ENCODE measurements around the gene AHNAK.

Gene AHNAK

DNA sequence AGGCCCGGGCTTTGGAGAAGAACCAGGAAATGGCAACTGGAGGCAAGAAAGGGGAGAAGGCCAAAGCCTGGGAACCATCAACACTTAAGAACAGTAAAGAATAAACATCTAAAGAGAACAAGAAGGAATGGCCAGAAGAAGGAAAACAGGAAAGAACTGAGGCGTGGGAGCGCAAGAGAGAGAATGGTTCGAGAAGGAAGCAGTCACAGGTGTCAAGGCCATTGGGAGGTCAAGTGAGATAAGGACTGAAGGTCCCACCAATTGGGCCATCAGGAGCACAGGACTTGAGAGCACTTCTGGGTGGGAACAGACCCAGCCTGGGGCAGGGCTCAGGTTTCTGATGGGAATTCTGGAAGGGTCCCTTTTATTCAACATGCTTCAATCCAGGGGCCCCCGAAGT is 128.5 kb downstream of the AHNAK start:
- H3K27ac ChIP-seq: no peak overlapping the region

DNA sequence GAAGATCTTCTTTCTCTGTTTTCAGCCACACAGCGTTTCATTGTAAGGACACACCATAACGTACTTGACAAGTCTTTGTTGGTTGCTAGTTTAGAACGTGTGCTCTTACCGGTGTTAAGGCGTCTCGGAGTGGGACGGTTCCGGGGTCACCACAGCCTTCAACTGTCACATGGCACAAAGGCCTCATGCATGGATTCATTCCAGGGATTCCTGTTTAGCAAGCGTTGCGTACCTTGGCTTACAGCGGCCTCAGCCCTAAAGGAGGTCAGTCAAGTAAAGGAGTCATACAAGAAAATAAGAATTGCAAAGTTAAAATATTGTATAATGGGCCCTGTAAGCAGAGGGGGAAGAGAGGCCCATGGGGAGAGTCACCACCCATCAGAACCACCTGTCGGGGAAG is 130.0 kb downstream of the AHNAK start:
- H3K27ac ChIP-seq: no peak overlapping the region
- DNase-seq (ENCODE audit: low read depth, low spot score): no peak

More for the DNA sequence above, 128.5 kb downstream of the AHNAK start:
- no peak for DNase-seq (ENCODE audit: low read depth, low spot score)

DNA sequence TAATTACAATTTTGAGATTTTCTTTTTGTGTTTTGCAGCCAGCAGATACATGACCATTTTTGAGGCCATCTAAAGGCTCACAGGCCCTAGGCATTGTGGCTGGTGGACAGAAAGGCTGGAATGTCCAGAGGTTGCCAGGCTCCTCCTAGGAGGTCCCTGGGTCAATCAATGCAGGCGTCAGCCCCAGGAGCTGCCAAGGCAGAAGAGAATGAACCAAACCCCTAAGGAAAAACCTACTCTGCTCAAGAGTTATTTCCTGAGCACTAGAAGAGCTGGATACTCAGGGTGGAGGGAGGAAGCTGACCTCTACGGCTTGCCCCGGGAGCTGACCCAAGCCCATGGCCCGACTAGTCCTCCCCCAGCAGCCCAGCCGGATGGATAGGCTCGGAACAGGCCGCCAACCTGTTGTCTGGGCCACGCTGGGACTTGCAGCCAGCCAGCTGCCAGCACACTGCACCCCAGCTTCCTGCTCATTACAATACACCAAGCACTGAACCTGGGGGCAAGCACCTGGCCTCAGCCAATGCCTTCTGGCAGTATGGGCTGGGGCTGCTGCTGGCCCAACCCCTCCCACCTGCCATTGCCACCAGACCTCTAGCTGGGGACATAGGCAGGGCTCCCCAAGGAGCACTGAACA is 133.4 kb downstream of the AHNAK start:
- no peak overlapping the region for H3K27ac ChIP-seq
- DNase-seq (ENCODE audit: low read depth, low spot score): no peak

- H3K27ac ChIP-seq: no peak overlapping the region
- no peak for DNase-seq (ENCODE audit: low read depth, low spot score)
Measured at GRCh38 chr11:62411524-62411923, 135.1 kb downstream of the AHNAK start.

GRCh38 chr11:62410972-62411371 is 135.6 kb downstream of the AHNAK start:
- no peak for DNase-seq (ENCODE audit: low read depth, low spot score)
- no peak overlapping the region for H3K27ac ChIP-seq

DNA sequence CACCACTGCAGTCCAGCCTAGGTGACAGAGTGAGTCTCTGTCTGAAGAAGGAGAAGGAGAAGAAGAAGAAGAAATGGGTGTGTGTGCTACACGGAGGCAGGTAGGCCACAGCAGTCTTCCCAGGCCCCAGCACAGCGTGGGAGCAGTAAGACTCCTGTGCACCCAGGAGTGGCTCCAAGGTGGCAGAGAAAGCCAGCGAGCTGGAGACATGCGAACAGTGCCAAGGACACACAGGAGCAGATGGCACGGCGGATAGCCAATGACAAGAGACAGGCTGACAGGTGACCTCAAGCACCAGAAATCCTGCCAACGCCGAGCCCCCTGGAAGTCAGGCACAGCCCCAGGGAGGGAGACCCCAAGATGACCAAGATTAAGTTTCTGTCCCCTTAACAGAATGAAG is 136.8 kb downstream of the AHNAK start:
- no peak for DNase-seq (ENCODE audit: low read depth, low spot score)
- H3K27ac ChIP-seq: no peak overlapping the region

GRCh38 chr11:62406034-62406433 is 140.6 kb downstream of the AHNAK start:
- H3K27ac ChIP-seq: no peak overlapping the region
- DNase-seq (ENCODE audit: low read depth, low spot score): no peak

DNA sequence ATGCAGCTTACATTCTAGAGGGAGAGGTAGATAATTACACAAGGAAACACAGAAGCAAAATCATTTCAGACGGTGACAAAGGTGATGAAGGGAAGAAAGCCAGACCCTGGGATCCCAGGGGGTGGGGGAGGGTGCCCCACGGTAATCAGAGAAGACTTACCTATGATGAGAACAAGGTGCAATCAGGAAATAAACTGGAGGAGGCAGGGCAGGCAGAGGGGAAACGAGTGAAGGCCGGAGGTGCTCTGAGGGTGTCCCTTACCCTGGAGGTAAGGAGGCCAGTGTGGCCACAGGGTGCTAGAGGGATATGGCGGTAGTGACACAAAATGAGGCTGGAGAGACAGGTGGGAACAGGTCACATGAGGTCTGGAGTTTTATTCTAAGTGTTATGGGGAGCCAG is 141.7 kb downstream of the AHNAK start:
- H3K27ac ChIP-seq: no peak overlapping the region
- DNase-seq (ENCODE audit: low read depth, low spot score): no peak

- DNase-seq (ENCODE audit: low read depth, low spot score): no peak
- H3K27ac ChIP-seq: no peak overlapping the region
Measured at GRCh38 chr11:62404435-62404834, 142.2 kb downstream of the AHNAK start.

- DNase-seq (ENCODE audit: low read depth, low spot score): no peak
- H3K27ac ChIP-seq: no peak overlapping the region
Measured at GRCh38 chr11:62402960-62403730, 143.5 kb downstream of the AHNAK start.

DNA sequence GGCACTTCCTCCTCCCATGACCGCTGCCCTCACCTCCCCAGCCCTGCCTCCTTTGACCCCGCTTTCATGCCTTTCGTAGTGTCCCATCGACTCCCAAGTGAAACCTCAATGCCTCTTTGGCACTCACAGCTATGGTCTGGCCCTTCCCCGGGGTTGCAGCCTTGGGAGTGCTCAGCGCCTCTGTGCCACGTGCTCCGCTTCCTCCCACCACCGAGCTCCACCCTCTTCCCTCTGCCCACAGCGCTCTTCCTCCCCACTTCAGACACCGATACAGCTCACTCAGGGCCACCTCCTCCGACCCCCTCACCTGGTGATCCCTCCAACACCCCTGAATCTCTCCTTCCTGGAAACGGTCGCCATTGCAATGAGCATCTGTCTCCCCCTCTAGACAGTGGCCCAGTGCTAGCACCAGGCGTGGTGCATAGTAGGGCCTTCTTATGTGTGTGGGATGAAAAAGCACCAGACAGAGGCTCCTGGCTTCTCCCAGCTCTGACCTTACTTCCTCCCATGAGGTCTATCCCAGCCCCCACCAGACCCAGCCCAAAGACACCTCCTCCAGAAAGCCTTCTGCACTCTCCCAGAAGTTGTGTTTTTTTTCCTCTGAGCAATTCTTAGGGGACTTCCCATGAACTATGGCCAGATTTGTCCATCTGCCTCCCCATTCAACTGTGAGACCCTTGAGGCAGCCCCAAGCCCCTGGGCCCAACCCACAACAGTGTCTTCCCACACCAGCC is 144.2 kb downstream of the AHNAK start:
- H3K27ac ChIP-seq: no peak overlapping the region
- DNase-seq (ENCODE audit: low read depth, low spot score): no peak

- DNase-seq (ENCODE audit: low read depth, low spot score): no peak
- no peak overlapping the region for H3K27ac ChIP-seq
Measured at GRCh38 chr11:62401811-62402210, 144.8 kb downstream of the AHNAK start.

- no peak overlapping the region for H3K27ac ChIP-seq
- DNase-seq (ENCODE audit: low read depth, low spot score): no peak
Measured at GRCh38 chr11:62401356-62401755, 145.2 kb downstream of the AHNAK start.

DNA sequence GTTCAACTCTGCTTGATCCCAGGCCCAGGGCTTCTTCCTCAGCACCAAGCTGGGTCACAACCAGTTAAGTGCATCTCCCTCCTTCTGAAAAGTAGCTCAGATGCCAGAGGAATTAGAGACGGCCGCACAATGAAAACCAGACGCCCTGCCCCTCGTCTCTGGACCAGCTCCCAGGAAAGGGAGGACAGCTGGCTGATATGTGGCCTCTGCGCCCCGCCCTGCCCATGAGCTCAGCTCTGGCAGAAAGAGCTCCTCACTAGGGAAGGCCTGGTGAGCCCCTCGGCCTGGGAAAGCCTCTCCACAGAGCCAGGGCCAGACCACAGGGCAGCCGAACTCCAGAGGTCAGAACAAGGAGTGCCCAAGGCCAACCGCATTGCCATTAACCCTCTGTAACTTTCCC is 145.8 kb downstream of the AHNAK start:
- no peak for DNase-seq (ENCODE audit: low read depth, low spot score)
- H3K27ac ChIP-seq: no peak overlapping the region

DNA sequence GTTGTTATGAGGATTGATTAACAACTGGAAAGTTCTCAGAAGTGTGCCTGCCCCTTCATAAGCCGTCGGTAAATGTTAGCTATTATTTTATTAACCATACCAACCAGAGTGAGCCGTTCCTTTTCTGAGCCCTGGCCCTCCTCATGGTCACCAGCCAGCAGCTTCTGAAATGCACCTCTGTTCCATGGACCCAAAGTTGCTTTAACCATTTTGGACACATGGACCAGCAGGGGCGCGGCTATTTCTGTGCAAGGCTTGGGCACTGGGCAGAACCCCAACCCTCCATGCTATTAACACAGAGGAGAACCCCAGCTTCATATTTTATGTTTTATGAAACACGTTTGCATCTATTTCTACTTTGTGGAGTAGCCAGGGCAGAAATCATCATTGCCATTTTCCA is 146.3 kb downstream of the AHNAK start:
- no peak overlapping the region for H3K27ac ChIP-seq
- no peak for DNase-seq (ENCODE audit: low read depth, low spot score)

DNA sequence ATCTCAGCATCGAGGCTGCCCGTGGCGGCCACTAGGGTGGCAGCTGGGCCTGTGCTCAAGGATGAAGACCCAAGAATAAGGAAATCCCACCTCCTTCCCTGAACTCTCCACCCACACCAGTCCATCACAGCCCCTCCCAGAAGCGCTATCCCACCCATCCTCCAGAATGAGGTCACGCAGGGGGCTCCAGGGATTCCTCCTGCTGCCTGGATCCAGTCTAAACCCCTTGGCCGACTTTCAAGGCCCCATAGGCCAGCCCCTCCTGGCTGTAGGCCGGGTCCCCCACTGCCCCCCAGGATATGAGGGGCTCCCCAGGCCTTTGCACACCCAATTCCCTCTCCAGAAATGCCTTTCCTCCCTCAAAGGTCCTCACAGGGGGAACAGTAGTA is 146.7 kb downstream of the AHNAK start:
- no peak for DNase-seq (ENCODE audit: low read depth, low spot score)
- H3K27ac ChIP-seq: no peak overlapping the region

- DNase-seq (ENCODE audit: low read depth, low spot score): no peak
- H3K27ac ChIP-seq: no peak overlapping the region
Measured at GRCh38 chr11:62399172-62399877, 147.3 kb downstream of the AHNAK start.

- DNase-seq (ENCODE audit: low read depth, low spot score): no peak
- no peak overlapping the region for H3K27ac ChIP-seq
Measured at GRCh38 chr11:62398011-62398994, 148.3 kb downstream of the AHNAK start.

GRCh38 chr11:62395885-62396551 is 150.6 kb downstream of the AHNAK start:
- DNase-seq (ENCODE audit: low read depth, low spot score): no peak
- H3K27ac ChIP-seq: no peak overlapping the region
